Kidney capillary endothelial cell (primary cell): ENCODE measurements around the gene CYP4F8.
"Not testable (repeated sequence)": the region's sequence is repeated elsewhere in the genome, so short reads cannot be mapped to it uniquely, and the experiment has no call there.

Experiments
- DNase-seq: peaks from one replicate; pipeline ENCODE4 v3.0.0-alpha.2; 2018; ENCODE audit warnings: low spot score

Gene CYP4F8, protein sequence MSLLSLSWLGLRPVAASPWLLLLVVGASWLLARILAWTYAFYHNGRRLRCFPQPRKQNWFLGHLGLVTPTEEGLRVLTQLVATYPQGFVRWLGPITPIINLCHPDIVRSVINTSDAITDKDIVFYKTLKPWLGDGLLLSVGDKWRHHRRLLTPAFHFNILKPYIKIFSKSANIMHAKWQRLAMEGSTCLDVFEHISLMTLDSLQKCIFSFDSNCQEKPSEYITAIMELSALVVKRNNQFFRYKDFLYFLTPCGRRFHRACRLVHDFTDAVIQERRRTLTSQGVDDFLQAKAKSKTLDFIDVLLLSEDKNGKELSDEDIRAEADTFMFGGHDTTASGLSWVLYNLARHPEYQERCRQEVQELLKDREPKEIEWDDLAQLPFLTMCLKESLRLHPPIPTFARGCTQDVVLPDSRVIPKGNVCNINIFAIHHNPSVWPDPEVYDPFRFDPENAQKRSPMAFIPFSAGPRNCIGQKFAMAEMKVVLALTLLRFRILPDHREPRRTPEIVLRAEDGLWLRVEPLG

DNA sequence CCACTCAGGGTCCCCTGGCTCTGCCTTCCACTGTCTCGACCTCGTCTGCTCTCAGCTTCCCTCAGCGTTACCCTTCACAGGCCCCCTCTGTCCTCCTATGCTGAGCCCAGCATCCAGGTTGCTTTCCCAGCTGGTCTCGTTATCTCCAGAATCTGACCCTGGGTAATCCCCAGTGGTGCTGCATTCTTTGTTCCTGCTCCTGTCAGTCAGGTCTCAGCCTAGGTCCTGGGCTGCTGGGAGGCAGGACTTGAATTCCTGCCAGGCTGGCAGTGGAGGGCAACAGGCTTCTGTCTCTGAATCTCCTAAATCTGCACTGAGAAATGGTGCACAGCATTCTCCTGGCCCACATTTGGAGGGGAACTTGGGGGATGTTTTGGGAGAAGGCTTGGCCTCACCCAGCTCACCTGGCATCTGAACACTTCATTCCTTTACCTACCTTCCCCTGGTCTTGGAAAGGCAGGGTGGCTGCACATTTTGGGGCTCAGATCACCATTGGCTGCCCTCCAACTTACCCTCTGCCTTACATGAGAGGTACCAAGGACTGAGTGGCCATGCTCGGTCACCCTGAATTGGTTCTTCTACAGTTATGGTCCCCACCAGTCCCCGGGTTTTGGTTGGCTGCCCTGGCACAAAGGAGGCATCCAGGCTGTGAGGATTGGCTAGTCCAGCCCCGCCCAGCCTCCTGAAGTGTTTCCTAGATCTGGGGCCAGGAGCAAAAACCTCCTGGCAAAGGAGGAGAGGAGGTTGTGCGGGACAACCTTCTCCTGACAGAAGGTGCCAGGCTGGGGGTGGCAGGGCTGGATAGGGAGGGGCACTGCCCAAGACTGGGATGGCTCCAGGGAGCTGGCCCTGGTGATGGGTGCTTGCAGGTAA is at the start of gene CYP4F8:
Gene CYP4F8, plus strand, starts transcription at position 712 of the 873 bp plus-strand sequence. CDS start 399 bp downstream, outside the sequence.
- no peak for DNase-seq

DNA sequence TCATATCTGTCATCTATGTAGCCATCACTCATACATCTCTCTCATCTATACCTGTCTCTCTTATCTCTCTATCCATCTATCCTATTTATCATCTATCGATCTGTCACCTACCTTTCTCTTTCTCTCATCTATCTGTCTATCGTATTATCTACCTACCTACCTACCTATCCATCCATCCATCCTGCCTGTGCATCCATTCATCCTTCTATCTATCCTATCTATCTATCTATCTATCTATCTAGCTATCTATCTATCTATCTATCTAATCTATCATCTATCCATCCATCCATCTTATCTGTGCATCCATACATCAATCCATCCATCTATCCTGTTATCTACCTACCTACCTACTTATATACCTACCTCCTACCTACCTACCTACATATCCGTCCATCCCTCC is 44.6 kb upstream of the CYP4F8 start:
- no peak for DNase-seq

DNA sequence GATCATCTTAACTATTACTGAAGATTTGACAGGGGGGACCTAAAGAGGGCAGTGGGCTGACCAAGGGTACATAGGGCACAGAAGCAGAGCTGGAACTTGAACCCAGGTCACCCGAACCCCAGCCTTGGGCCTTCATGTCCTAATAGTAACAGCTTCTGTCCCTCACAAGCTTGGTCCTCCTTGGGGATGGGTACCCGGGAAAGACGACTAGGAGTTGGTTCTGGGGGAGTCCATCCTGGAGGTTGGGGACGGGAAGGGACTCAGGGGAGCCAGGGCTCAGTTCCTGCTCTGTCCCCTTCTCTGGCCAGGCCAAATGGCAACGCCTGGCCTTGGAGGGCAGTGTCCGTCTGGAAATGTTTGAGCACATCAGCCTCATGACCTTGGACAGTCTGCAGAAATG is 39.6 kb upstream of the CYP4F8 start:
- no peak for DNase-seq

DNA sequence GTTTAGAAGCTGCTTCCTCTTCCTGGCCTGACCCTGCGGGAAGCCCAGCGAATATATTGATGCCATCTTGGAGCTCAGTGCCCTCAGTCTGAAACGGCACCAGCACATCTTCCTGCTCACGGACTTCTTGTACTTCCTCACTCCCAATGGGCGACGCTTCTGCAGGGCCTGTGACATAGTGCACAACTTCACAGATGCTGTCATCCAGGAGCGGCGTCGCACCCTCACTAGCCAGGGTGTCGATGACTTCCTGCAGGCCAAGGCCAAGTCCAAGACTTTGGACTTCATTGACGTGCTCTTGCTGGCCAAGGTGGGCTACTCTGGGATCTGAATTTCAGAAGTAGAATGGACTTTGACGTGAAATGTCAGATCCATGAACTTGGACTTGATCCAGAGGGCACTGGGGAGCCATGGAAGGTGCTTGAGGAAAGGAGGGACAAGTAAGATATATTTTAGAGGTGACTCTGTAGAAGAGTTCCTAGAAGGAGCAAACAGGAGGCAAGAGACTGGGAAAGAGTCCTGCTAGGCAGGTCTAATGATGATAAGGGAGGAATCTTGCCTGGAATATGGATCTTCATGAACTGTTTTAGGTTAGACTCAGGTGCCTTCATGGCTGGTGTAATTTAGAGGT is 38.4 kb upstream of the CYP4F8 start:
- DNase-seq = no peak

DNA sequence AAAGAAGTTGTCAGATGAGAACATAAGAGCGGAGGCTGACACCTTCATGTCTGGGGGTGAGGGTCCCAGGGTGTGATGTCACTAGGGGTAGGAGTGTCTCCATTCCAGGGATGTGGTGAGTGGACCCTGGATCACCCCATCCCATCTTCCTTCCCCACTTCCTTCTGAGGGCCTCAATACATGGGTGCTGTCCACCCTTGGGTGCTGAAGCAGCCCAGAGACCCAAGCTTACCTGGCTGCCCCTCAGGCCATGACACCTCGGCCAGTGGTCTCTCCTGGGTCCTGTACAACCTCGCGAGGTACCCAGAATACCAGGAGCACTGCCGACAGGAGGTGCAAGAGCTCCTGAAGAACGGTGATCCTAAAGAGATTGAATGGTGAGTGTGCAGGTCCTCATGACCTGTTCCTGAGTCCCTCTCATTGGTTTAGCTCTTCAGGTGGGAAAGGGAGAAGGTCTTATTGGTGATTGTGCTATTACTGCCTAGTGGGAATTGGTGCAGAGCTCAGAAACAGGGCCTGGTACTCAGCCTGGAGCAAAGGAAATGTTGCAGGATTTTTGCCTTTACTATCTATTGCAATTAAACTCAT is 37.7 kb upstream of the CYP4F8 start:
- no peak for DNase-seq

DNA sequence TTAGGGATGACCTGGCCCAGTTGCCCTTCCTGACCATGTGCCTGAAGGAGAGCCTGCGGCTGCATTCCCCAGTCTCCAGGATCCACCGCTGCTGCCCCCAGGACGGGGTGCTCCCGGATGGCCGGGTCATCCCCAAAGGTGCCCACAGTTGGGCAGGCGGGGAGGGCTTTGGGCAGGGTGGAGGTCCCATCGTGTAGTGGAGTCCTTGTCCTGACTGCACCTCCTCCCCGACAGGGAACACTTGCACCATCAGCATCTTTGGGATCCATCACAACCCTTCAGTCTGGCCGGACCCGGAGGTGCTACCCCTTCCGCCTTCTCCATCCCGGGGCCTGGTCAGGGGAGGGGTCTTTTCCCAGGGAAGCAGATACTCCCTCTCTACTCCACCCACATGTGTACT is 31.7 kb upstream of the CYP4F8 start:
- no peak for DNase-seq

DNA sequence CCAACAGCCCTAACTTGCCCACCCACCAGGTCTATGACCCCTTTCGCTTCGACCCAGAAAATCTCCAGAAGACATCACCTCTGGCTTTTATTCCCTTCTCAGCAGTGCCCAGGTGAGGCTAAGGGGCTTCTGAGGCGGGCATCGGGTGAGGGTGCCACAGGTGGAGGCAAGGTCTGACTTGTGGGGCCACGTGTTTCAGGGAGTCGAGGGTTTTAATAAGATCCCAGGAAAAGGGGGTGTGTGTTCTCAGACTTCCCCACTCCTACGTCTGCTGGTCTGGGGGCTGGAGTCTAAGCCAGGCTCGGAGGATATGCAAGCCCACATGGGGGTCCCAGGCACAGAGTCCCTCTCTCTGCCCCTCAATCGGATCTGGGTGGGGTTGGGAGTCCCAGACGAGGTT is 30.9 kb upstream of the CYP4F8 start:
- no peak for DNase-seq

DNA sequence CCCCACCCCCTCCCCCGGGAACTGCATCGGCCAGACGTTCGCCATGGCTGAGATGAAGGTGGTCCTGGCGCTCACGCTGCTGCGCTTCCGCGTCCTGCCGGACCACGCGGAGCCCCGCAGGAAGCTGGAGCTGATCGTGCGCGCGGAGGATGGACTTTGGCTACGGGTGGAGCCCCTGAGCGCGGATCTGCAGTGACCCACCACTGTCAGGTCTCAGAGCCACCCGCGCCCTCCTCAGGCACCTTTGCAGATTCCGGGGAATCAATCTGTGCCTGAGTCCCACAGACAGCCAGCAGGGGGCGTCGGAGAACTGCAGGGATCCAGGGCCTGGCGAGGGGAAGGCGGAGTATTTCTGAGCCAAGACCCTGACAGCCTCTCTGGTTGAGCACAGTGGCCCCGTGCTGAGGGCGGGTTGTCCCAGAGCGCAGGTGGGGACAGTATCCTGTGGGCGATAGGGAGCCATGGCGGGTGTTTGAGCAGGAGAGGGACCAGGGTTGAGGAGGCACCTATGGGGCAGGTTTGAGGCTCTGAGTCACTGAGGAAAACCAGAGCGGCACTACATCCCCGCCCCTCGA is 30.4 kb upstream of the CYP4F8 start:
- peak; percentile 41 for DNase-seq

DNA sequence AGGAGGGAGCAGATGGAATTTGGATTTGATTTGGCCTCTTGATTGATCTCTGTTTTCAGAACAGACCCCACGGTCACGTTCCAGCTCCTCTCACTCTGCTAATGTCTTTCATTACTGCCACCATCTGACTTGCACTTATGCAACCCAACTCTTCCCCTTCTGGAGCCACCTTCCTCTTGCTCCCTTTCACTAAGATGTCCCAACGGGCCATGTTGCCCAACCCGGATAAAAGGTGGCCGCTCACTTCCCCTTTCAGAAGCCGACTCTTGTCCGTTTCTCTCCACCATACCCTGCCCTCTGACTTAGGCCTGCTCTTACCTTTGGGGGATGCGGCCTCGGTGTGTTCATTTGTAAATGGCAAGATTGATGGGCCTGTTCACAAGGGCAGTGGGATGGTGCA is 27.4 kb upstream of the CYP4F8 start:
- DNase-seq = no peak

DNA sequence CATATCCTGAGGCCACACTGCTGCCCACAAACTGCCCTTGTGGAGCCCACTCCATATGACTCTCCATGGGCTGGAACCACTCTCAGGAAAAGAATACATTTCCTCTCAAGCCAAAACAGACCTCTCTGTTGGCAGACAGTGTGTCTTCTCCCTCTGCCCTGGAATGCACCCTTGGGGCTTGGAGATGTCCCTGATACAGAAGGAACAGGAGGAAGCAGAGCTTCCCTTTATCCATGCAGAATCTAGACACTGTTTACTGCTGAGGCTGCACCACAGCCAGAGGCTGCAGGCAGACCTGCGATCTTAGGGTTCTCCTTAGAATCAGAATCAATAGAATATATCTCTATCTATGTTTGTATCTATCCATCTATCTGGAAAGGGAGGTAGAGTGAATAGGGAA is 26.8 kb upstream of the CYP4F8 start:
- no peak for DNase-seq

DNA sequence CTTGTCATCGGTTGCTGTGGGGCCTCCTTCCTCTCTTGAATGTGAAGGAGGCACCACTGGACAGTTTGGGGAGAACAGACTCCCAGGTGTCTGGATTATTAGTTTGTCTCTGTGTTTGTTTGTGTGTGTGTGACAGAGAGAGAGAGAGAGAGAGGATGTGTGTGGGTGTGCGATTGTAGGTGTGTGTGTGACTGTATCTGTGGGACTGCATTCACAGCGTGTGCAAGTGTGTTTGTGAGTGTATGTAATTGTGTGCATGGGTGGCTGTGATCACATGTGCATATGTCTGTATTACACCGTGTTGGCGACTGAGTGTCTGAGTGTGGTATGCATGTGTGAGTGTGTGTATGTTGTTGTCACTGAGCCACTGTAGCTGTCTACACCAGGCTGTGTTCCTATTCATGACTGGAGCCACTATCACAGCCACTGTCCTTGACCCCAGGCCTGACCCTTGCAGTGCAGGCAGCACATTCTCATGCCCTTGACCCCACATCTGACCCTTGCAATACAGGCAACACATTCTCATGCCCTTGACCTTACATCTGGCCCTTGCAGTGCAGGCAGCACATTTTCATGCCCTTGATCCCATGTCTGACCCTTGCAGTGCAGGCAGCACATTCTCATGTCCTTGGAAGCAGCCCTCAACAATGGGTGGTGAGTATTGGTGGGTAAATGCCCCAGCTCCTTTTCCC is 25.1 kb upstream of the CYP4F8 start:
- DNase-seq = no peak

DNA sequence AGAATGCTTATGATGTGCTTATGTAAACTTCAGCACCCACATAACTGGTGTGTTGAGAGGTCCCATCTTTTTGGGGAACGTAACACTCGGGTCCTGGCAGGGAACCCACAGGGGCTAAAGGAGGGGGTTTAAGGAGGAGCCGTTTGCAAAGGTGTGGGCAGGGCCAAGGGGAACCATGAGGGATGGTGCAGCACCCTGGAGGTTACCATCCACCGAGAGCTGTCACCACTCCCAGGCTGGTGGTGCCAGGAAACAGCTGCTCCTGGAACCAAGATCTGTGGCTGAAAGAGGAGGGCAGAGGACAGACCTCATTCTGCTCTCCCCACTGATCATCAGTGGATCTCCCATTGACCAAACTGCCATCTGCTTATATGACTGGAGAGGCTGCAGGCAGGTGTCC is 23.2 kb upstream of the CYP4F8 start:
- no peak for DNase-seq

DNA sequence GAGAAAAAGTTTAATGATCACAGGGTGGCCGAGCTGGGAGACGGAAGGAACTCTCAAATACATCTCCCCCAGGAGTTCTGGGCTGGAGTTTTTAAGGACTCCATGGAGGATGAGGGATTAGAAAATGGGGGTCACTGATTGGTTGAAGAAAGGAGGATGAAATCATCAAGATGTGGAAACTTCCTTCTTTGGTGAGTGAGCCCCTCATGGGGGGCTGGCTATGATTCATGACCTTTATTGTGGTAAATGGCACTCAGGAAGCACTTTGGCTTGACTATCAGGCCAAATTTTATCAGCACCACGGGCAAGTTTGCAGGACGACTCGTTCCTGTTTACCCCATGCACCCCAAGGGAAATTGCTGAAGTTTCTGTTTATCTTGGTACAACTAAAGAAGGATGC is 22.5 kb upstream of the CYP4F8 start:
- not testable (repeated sequence) for DNase-seq

DNA sequence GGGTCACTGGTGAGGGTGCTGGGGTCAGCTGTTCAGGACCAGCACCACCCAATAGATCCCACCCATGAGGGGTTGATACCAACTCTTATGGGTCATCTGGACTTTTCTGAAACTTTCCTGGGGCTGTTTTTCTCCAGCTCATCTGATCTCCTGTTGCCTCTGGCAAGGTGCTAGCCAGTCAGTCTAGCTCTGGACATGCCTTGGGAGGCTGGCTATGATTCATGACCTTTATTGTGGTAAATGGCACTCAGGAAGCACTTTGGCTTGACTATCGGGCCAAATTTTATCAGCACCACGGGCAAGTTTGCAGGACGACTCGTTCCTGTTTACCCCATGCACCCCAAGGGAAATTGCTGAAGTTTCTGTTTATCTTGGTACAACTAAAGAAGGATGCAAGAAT is 21.3 kb upstream of the CYP4F8 start:
- not testable (repeated sequence) for DNase-seq

DNA sequence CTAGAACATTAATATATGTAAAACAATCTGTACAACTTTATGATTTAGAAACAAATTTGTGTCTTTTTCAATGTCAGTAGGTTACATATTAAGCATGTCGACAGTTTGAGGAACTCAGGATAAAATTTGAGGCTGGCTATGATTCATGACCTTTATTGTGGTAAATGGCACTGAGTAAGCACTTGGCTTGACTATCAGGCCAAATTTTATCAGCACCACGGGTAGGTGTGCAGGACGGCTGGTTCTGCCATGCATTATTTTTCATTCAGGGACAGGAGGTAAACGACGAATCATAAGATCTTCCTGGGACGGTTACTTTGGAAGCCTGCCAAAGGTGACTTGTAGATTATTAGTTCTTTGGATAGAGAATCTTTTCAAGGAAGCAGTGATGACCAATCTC is 19.9 kb upstream of the CYP4F8 start:
- DNase-seq = no peak

DNA sequence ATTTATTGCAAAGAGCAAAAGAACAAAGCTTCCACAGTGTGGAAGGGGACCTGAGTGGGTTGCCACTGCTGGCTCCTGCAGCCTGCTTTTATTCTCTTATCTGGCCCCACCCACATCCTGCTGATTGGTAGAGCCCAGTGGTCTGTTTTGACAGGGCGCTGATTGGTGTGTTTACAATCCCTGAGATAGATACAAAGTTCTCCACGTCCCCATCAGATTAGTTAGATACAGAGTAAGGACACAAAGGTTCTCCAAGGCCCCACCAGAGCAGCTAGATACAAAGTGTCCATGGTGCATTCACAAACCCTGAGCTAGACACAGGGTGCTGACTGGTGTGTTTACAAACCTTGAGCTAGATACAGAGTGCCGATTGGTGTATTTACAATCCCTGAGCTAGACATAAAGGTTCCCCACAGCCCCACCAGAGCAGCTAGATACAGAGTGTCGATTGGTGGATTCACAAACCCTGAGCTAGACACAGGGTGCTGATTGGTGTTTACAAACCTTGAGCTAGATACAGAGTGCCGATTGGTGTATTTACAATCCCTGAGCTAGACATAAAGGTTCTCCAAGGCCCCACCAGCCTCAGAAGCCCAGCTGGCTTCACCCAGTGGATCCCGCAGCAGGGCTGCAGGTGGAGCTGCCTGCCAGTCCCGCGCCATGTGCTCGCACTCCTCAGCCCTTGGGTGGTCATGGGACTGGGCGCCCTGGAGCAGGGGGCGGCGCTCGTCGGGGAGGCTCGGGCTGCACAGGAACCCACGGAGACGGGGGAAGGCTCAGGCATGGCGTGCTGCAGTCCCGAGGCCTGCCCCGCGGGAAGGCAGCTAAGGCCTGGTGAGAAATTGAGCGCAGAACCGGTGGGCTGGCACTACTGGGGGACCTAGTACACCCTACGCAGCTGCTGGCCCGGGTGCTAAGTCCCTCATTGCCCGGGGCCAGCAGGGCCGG is 6.8 kb upstream of the CYP4F8 start:
- DNase-seq = not testable (repeated sequence)

DNA sequence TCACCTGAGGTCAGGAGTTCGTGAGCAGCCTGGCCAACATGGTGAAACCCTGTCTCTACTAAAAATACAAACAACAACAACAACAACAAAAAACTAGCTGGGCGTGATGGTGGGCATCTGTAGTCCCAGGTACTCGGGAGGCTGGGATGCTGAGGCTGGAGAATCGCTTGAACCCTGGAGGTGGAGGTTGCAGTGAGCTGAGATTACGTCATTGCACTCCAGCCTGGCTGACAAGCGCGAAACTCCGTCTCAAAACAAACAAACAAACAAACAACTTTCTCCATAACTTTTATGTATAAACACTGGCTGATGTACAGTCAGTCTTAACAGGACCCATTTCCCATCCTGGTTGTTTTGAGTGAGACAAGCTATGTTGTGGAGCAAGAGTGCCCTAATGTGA is 5.8 kb upstream of the CYP4F8 start:
- DNase-seq = no peak

DNA sequence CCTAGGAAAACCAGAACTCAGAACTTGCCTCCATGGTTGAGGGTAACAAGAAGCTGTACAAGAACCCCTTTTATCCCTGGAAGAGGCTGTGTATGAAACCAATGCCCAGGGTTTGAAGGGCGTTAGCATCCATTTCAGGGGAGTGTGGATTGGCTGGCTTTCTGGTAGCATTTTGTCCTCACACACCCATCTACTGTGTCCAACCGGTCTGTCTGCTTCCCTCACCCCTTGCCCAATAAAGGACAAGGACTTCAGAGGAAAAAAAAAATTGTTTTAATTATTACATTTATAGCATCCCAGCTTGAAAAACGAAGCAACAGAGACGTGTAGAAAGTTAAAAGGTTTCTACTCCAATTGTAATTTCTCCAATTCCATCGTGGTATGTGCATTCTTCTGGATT is 2.7 kb upstream of the CYP4F8 start:
- DNase-seq = no peak

DNA sequence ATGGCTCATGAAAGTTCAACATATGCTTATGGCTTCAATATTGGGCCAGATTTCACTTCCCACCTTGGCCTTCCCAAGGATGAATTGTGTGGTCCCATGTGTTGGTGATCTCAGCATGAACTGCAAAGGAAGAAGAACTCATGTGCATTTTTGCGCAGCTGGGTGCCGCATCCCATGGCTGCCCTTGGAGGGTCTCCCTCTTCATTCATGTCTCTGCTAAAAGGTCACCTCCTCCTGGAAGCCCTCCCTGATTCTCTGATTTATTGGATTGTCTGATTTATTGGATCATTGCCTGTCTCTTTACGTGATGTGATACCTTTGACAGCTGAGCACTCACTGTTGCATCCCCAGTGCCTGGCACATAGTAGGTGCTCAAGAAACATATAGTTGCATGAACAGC is 1.7 kb upstream of the CYP4F8 start:
- no peak for DNase-seq

DNA sequence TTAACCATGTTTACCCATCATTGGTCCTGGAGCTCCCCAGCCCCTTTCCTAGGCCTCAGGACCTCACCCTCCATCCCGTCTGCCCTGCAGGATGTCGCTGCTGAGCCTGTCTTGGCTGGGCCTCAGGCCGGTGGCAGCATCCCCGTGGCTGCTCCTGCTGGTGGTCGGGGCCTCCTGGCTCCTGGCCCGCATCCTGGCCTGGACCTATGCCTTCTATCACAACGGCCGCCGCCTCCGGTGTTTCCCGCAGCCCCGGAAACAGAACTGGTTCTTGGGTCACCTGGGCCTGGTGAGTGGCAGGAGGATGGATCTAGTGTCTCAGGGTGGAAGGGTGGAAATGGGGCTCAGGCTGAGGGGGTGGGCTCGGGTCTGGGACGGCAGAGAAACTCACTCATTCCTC is 508 bp downstream of the CYP4F8 start:
- DNase-seq = no peak
